HG03442 (cell line): ENCODE results near the gene PLAC8L1.
"Not testable (repeated sequence)": the region's sequence is repeated elsewhere in the genome, so short reads cannot be mapped to it uniquely, and the experiment has no call there.

Experiments used
- ATAC-seq: cut with Tn5 transposase; IDR thresholded peaks from one replicate; pipeline ENCODE4 v1.9.1; 2021; ENCODE audit warnings: mild to moderate bottlenecking, moderate library complexity; ENCODE audit not compliant: unreplicated experiment

PLAC8L1 gene, protein sequence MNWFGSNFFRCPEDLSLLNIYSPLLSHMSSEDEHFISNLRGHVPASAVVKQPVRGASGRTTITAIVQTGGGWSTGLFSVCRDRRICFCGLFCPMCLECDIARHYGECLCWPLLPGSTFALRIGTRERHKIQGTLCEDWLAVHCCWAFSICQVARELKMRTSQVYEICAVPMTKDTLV

DNA sequence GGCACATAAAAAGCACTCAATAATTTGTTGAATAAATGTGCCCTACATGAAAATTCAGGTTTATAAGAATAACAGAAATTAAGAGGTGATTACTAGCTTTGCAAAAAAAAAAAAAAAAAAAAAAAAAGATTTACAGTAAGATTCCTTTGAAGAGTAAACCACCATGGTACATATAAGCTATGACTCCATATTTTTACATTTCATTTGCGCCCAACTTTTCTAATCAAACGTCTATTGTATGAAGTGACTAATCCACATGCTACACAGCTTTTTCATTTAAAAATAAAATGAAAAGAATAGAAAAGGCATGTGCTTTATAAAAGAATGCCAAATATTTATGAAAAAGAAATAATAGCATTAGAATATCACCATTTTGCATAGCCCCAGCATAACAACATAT, at the start of gene PLAC8L1:
PLAC8L1 (minus strand) TSS at position 101 of the 400 bp plus-strand sequence. CDS start 1,266 bp downstream, outside the sequence.
- no peak for ATAC-seq

DNA sequence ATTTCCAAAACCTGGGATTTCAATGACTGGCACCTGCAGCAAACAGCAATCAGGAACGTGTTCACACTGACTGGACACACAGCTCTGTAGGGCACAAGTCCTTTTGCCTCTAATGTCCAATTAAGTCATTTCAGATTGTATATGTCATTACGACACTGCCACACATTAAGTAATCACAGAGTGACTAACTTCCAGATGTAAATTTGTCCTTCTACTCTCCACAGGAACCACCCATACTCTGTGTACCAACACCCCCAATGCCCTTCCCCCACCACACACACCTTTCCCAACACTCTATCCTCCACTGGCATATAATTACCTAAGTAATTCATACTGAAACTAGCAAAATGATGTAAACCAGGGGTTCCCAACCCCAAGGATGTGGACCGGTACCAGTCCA, 46.6 kb upstream of the PLAC8L1 start:
- ATAC-seq = no peak

DNA sequence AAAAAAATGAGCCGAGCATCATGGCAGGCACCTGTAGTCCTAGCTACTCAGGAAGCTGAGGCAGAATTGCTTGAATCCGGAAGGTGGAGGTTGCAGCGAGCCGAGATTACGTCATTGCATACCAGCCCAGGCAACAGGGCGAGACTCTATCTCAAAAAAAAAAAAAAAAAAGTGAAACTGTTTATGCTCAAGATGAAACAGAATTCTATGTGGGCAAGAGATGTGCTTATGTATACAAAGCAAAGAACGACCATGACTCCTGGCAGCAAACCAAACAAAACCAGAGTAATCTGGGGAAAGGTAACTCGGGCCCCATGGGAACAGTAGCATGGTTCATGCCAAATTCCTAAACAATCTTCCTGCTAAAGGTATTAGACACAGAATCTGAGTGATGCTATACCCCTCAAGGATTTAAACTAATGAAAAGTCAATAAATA, 32.6 kb upstream of the PLAC8L1 start:
- ATAC-seq = no peak

DNA sequence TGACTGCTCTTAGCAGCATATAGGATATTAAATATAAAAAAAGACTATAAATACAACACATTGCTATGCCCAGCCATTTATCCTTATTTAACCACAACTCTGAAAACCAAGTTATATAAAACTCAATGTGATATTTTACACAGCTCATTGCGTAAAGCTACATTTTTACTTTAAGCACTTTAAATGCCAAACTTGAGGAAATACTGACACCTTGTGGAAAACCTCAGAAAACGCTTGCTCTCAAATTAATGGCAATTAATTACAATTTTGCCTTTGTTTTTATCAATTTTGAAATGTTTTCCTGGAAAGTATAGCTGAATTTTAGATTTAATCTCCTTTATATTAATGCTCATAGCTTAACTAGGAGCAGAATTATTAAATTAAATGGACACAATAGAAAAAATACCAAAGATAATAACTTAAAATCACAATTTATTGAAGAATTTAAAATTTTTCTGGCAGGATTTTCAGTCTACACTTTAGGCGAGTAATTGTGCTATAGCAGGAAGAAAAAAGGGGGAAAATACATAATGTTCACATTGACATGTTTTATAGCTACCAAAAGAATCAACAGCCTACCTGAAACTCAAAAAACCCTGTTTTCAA, 25.2 kb upstream of the PLAC8L1 start:
- ATAC-seq = no peak

DNA sequence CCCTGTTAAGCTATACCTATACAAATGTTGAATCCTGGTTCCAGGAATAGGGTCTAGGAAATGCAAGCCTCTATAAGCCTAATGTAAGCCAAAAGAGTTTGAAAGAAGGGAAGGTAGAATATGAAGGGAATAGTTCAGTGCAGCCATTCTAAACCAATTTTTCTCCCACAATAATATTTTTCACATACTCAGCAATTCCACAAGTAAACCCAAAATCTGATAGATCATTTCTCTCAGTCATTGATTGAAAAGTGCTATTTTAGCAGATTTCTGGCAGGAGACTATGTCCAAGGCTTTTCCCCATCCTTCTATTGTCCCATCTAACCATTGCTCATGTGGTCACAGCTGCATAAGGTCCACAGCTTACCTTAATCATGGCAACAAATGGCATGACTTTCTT, 20.7 kb upstream of the PLAC8L1 start:
- ATAC-seq = no peak

DNA sequence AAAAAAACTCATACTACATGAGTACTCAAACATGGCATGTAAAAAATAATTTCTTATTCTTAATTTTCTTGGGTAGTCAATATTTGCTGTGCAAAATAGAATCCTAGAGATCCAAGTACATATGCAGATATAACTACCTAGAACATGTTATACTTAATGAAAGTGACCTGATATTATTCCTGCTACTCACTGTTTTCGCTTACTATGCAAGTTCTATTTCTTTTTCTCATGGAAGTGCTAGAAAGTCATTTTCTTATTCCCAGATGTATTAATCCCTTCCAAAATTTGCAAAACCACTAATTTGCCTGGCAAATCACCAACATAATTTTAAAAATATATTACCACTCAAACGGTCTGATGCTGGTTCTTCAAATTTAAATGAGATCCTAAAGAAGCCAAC, 19.2 kb upstream of the PLAC8L1 start:
- no peak for ATAC-seq

DNA sequence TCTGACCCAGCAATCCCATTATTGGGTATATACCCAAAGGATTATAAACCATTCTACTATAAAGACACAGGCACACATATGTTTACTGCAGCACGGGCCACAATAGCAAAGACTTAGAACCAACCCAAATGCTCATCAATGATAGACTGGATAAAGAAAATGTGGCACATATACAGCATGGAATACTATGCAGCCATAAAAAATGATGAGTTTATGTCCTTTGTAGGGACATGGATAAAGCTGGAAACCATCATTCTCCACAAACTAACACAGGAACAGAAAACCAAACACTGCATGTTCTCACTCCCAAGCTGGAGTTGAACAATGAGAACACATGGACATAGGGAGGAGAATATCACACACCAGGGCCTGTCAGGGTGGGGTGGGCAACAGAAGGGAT, 16.1 kb upstream of the PLAC8L1 start:
- ATAC-seq = not testable (repeated sequence)

DNA sequence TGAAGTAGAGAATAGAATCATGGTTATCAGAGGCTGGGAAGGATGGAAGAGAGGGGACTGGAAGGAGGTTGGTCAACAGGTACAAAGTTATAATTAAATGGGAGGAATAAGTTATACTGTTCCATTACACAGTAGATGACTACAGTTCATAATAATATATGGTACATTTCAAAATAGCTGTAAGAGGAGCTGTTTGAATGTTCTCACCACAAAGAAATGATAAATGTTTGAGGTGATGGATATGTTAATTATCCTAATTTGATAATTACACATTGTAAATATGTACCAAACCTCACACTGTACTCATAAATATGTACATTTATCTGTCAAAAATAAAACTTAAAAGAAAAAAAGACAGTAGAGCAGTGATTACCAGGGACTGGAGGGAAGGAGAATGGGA, 12.9 kb upstream of the PLAC8L1 start:
- no peak for ATAC-seq

DNA sequence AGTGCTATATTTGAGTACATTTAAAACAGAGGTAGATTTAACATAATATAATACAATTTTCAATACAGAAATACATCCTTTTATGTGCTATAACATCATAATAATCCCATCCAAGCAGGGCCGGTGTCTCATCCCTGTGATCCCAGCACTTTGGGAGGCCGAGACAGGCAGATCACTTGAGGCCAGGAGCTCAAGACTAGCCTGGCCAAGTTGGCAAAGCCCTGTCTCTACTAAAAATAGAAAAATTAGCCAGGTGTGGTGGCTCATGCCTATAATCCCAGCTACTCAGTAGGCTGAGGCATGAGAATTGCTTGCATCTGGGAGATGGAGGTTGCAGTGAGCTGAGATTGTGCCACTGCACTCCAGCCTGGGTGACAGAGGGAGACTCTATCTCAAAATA, 11.8 kb upstream of the PLAC8L1 start:
- ATAC-seq = not testable (repeated sequence)

DNA sequence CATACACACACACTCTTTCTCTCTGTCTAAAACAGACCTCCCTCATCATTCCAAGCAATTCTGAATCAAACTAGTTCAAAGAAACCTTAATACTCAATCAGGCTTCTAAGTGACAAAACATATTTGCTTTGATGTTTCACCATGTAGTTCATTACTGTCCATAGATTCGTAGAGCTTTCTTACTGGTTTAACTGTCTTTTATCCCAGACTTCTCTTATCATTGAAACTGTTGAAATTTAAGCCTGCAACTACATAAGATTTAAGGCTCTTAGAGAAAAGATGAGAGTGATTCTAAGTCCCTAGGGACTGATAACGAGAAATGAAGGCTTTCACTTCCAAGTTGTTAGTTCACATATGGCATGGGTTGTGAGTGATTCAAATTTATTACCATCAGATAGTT, 11.0 kb upstream of the PLAC8L1 start:
- no peak for ATAC-seq

DNA sequence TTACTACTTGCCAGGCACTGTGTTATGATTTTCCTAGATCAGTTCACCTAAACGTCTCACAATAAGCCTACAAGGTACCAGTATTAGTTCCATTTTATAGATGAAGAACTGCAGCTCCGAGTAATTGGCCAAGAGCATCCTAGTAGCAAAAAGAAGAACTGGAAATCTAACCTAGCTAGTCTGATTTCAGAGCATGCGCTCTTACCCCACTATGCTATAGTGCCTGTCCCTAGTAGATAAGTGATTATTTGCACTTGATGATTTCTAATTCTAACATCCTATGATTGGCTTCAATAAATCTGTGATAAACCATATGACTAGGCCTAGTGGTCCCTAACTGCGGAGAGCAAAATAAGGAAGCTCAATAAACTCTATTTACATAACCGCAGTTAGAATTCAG, 7.1 kb upstream of the PLAC8L1 start:
- ATAC-seq = no peak

DNA sequence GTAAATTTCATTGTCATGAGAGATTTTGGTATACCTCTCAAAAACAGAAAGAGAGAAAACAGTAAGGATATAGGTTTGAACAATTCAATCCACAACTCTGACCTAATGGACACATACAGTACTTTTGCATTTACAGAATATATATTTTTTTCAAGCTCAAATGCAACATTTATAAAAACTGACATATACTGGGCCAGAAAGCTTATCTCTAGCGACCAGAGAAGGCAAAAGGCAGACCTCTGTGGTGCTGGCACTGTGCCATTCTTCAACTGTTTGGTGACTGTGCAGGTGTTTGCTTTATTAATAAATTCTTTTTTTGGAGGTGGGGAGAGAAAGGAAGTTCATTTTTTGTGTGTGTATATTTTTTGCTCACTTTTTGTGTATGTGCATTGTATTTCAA, 6.0 kb upstream of the PLAC8L1 start:
- no peak for ATAC-seq

DNA sequence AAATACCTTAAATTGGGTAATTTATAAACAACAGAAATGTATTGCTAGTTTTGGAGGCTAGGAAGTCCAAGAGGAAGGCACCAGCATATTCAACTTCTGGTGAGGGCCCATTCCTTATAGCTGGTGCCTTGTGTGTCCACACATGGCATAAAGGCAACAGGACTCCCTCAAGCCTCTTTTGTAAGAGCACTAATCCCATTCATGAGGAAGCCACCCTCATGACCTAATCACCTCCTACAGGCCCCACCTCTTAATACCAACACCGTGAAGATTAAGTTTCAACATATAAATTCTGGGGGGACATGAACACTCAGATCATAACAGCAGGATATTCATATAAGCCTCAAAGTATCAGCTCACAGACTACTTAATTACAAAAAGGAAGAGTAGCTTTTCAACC, 4.0 kb upstream of the PLAC8L1 start:
- no peak for ATAC-seq

DNA sequence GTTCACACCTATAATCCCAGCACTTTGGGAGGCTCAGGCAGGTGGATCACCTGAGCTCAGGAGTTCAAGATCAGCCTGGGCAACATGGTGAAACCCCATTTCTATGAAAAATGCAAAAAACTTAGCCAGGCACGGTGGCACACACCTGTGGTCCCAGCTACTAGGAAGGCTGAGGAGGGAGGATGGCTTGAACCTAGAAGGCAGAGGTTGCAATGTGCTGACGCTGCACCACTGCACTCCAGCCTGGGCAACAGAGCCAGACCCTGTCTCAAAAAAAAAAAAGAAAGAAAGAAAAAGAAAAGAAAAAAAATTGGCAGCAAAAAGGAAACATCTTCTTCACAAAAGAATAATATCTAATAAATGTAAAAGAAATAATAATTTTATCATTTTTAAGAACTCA, 3.5 kb upstream of the PLAC8L1 start:
- ATAC-seq = not testable (repeated sequence)

DNA sequence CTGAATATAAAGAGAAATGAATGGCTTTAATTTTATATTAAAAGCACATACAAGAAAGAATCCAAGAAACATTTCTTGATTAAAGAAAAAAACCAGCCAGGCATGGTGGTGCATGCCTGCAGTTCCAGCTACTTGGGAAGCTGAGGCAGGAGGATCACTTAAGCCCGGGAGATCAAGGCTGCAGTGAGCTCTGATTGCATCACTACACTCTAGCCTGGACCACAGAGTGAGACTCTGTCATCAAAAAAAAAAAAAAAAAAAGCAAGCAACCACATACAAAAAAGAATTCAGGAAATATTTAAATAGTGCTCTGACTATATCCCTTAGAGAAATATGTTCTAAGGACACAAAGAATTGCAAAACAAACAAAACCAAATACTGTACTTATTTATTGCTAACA, 2.5 kb upstream of the PLAC8L1 start:
- no peak for ATAC-seq

DNA sequence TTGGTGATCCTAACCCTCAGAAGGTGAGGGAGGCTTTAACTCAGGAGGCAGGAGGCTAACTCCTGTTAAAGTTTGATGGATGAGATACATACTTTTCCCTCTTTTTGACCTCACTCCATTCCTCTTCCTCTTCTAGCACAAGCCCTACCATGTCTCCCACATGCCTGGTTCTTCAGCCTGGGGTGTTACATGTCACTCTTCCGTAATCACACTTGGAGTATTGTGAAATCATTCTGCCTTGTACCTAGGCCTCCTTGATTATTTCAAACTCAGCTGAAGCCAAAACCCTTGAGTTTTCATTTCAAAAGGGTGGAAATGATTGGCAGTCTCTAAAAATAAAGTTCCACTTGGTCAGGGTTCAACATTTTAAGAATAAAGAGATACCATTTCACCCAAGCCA, 1.8 kb downstream of the PLAC8L1 start:
- no peak for ATAC-seq

DNA sequence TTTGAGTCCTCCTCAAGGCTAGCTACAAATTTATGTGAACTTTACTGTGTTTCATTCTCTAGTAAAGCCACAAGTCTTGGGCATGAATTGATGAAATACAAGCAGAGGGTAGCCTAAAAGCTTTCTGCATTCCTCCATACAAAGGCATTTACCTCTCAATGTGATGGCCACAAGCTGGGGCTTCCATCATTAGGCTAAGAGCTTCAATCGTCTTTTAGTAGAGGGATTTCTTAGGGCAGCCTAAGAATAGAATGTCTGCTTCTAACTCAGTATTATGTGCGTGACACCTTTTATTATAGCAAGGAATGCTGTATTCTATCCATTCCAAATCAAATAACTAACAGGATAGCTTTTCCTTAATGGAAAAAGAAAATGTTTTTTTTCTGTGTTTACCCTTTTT, 3.7 kb downstream of the PLAC8L1 start:
- no peak for ATAC-seq

DNA sequence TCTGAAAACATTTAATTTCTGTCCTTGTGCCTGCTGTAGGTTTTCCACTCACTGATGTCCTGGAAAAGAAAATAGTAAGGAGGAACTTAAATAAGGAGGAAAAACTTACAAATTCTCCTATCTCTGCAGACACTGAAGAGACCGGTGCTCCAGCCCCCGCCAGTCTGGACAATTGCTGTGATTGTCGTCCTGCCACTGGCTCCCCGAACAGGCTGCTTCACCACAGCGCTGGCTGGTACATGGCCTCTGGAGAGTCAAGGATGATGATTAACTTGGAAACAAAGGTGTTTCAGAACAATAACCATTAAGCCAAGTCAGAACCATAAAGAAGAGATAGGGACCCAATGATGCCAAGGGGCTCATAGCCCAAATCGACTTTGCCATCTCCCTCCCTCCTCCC, 7.3 kb downstream of the PLAC8L1 start:
- no peak for ATAC-seq

DNA sequence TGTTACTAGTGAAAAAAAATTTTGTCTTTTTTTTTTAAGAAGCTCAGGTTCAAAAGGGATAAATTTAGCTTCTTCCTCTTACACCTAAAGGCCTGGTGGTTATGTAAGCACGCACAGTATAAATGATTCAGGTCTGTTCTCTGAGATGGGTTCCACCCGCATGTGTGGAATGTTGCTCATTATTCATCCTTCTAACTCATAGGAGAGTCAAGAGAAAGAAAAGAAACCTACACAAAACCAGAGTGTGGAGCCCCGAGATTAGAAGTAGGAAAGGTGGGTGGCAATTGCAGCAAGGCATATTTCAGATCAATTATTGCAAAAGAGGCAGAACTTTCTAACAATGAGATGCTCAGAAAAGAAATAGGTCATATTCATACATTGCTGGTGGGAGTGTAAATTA, 13.5 kb downstream of the PLAC8L1 start:
- ATAC-seq = no peak

DNA sequence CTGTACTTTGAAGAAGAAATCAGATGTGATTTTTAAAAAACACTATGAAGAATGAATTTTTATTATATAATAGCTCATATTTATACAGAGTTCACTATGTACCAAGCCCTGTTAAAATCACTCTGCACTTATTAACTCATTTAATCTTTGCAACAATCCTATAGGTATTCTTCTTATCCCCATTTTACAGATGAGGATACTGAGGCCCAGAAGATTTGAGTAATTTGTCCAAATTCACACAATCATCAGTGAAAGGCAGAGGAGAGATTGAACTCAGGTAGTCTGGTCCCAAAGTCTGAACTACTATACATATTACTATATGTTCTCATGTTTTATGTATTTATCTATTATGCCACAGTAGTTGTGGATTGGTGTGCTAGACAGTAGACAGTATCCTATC, 16.1 kb downstream of the PLAC8L1 start:
- ATAC-seq = no peak

DNA sequence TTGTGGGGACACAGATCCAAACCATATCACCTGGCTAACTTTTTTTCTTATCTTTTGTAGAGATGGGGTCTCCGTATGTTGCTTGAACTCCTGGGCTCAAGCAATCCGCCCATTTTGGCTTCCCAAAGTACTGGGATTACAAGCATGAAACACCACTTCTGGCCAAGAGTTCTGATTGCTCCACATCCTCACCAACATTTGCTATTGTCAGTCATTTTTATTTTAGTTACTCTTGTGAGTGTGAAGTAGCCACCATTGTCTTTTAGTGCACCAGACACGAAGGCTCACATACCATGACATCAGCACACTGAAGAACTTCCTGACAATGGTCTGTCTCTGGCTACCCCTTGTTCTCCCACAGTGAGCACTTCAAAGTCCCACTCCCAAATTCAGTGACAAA, 17.3 kb downstream of the PLAC8L1 start:
- no peak for ATAC-seq

DNA sequence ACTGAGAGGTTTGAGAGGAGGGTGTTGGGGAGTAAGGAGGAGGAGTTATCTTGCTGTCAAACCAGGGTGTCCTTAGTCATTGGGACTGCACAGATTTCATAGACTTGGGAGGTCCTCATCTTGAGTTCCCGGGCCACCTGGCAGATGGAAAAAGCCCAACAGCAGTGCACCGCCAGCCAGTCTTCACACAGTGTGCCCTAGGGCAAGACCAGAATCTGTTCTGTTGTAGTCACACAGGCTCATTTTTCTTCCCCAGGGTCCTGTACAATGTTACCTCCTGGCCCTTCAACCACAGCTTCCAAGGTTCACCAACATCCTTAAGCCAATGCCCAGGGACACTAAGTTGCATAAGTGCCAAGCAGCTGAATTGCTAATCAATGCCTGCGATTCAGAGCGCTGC, 21.0 kb downstream of the PLAC8L1 start:
- ATAC-seq = no peak

DNA sequence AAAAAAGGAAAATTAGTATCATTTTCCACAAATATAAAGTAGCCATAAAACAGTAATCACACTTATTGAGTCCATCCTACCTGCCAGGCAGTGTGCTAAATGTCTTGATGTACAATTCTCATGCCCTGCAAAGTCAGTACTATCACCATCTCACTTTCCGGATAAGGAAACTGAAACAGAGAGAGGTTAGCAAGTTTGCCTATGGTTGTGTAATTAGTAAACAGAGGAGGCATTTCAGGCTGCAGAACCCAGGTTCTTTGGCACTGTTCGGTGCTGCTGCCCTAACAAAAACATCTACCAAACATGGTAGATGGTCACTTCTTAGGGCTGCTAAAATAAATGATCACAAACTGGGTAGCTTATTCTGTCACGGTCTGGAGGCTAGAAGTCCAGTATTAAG, 22.6 kb downstream of the PLAC8L1 start:
- ATAC-seq = peak; percentile 94
